KOPT-K1 (cell line): ENCODE measurements around the gene MCTP1.

Experiments
- H3K27ac ChIP-seq: fragments of 200-600 bp; sonication (generic); 2 replicates; pipeline ENCODE4 v1.5.1; 2016; ENCODE audit warnings: antibody characterized with exemption, mild to moderate bottlenecking, low read depth, low read length; ENCODE audit not compliant: poor library complexity, severe bottlenecking
- H3K36me3 ChIP-seq: fragments of 200-600 bp; sonication (generic); 2 replicates; pipeline ENCODE4 v1.5.1; 2017; ENCODE audit warnings: antibody characterized with exemption, mild to moderate bottlenecking, low read length, moderate library complexity; ENCODE audit not compliant: insufficient read depth
- H3K9me3 ChIP-seq: fragments of 200-600 bp; sonication (generic); 2 replicates; pipeline ENCODE4 v1.5.1; 2017; ENCODE audit warnings: antibody characterized with exemption, low read length, mild to moderate bottlenecking; ENCODE audit not compliant: insufficient read depth, poor library complexity, severe bottlenecking

MCTP1 gene

GRCh38 chr5:94691291-94691690 is 593.6 kb downstream of the MCTP1 start:
- Histone ChIP-seq H3K9me3 (no peaks in the 10 kb centered on the region), H3K36me3 (peaks cover 88% of the 10 kb centered on the region), H3K27ac (no peak overlapping the region)

GRCh38 chr5:94690778-94691177 is 594.1 kb downstream of the MCTP1 start:
- peaks cover 89% of the 10 kb centered on the region for H3K36me3 ChIP-seq
- H3K27ac ChIP-seq = no peak overlapping the region
- H3K9me3 ChIP-seq = no peaks in the 10 kb centered on the region

GRCh38 chr5:94689908-94690307 is 595.0 kb downstream of the MCTP1 start:
- Histone ChIP-seq H3K9me3 (no peaks in the 10 kb centered on the region), H3K36me3 (peaks cover 92% of the 10 kb centered on the region), H3K27ac (no peak overlapping the region)

GRCh38 chr5:94682814-94683520 is 601.9 kb downstream of the MCTP1 start:
- Histone ChIP-seq H3K9me3 (no peaks in the 10 kb centered on the region), H3K27ac (no peak overlapping the region)

GRCh38 chr5:94675965-94676618 is 608.8 kb downstream of the MCTP1 start:
- no peak overlapping the region for H3K27ac ChIP-seq
- no peaks in the 10 kb centered on the region for H3K9me3 ChIP-seq
- H3K36me3 ChIP-seq = peaks cover 78% of the 10 kb centered on the region

More at GRCh38 chr5:94682814-94683520, 601.9 kb downstream of the MCTP1 start:
- peaks cover 77% of the 10 kb centered on the region for H3K36me3 ChIP-seq

- Histone ChIP-seq H3K9me3 (no peaks in the 10 kb centered on the region), H3K36me3 (peaks cover 78% of the 10 kb centered on the region), H3K27ac (no peak overlapping the region)
These were observed 610.2 kb downstream of the MCTP1 start for GRCh38 chr5:94674490-94675382.

GRCh38 chr5:94672746-94673145 is 612.1 kb downstream of the MCTP1 start:
- peaks cover 81% of the 10 kb centered on the region for H3K36me3 ChIP-seq
- no peaks in the 10 kb centered on the region for H3K9me3 ChIP-seq
- no peak overlapping the region for H3K27ac ChIP-seq

- Histone ChIP-seq H3K27ac (no peak overlapping the region), H3K9me3 (no peaks in the 10 kb centered on the region), H3K36me3 (peaks cover 80% of the 10 kb centered on the region)
These were observed 614.2 kb downstream of the MCTP1 start for GRCh38 chr5:94670726-94671125.

- Histone ChIP-seq H3K9me3 (no peaks in the 10 kb centered on the region), H3K36me3 (peaks cover 87% of the 10 kb centered on the region), H3K27ac (no peak overlapping the region)
These were observed 617.0 kb downstream of the MCTP1 start for GRCh38 chr5:94667937-94668336.

- no peak overlapping the region for H3K27ac ChIP-seq
- peaks cover 89% of the 10 kb centered on the region for H3K36me3 ChIP-seq
- peaks cover 35% of the 10 kb centered on the region for H3K9me3 ChIP-seq
These were observed 623.8 kb downstream of the MCTP1 start for GRCh38 chr5:94661086-94661485.

- Histone ChIP-seq H3K27ac (no peak overlapping the region), H3K9me3 (peaks cover 41% of the 10 kb centered on the region), H3K36me3 (peaks cover 89% of the 10 kb centered on the region)
These were observed 624.4 kb downstream of the MCTP1 start for GRCh38 chr5:94660506-94660905.

- no peak overlapping the region for H3K27ac ChIP-seq
- peaks cover 49% of the 10 kb centered on the region for H3K9me3 ChIP-seq
- H3K36me3 ChIP-seq = peaks cover 88% of the 10 kb centered on the region
These were observed 626.6 kb downstream of the MCTP1 start for GRCh38 chr5:94658272-94658671.
